Measurements from ENCODE around the gene EEF1E1.

The EEF1E1 gene

GRCh38 chr6:8087870-8088754, 14.2 kb downstream of the EEF1E1 start:
- no peak for DNase-seq (ENCODE audit: low spot score)

DNA sequence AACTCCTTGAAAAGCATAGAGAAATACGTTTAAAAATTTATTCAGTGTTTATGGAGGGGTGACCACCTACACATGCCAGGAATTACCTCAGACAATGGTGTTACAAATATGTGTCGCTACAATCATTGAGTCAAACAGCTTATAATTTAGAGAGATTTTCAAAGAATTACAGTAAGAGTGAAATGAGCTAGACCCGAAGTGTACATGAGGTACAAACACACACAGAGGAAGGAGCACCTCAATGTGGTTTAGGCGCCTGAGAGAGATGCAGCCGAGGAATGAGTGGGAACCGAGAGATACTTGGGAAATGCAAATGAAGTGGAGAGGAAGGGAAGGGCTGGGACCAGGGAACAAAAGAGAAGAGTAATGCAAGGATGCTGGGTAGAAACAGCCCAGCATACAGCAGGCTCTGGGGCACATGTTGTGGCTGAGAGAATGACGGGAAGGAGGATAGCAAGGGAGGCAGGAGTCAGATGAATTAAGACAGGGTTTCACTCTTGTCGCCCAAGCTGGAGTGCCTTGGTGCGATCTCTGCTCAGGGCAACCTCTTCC, 15.5 kb downstream of the EEF1E1 start:
- no peak for DNase-seq (ENCODE audit: low spot score)

GRCh38 chr6:8085053-8085511, 17.3 kb downstream of the EEF1E1 start:
- DNase-seq (ENCODE audit: low spot score): no peak

- DNase-seq (ENCODE audit: low spot score): no peak
Measured at GRCh38 chr6:8084586-8084985, 17.8 kb downstream of the EEF1E1 start.

DNA sequence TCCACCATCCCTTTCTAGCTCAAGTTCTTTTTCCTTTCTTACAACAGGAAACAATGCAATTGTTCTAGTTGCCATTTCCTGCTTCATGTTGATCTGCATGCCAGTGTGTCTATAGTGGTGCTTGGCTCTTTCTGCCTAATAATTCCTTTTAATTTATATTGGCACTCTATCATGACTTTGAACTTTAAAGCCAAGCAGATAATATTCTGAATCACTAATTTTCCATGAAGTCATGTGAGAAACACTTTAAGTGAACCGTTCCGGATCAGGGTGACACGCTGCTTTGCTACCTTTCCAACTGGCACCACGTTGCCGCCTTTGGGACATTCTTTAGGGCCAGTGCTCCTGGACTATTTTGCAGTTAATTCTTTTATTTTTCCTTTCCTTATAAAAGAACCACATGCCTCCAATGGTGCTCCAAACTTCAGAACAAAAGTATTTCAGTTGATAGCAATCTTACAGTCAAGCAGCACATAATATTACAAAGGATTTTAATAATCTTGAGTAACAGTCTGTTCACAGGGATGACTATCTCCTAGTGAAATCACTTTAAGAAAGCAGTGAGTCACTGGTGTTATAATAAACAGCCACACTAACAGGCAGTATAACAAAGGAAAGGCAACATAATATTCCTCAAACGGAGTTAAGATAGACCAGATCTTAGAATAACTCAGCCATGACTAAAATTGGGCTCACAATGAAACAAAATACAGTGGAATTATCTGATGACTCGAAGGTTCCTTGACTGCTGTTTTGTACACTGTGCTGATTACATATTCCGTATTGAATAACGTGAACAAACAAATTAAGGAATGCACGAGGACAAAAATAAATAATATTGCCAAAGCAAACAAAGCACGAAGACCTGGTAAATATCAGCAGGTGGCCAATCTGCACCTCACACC, 19.1 kb downstream of the EEF1E1 start:
- DNase-seq (ENCODE audit: low spot score): no peak

DNA sequence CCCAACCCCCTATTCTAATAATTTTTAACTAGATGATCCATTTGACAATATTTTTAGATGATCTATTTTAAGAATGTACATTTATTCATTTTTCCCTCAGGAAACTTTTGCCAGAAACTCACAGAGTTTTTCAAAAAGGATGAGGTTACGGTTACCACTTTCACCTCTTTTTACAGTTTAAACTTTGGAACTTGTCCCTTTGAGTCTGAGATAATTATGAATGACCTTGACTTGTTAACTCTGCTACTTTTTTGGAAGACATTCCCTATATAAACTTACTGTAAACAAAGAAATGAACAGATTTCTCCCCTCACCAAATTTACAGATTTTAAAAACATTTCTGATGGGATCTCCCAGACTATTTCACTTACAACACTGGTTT, 19.8 kb downstream of the EEF1E1 start:
- no peak for DNase-seq (ENCODE audit: low spot score)

DNA sequence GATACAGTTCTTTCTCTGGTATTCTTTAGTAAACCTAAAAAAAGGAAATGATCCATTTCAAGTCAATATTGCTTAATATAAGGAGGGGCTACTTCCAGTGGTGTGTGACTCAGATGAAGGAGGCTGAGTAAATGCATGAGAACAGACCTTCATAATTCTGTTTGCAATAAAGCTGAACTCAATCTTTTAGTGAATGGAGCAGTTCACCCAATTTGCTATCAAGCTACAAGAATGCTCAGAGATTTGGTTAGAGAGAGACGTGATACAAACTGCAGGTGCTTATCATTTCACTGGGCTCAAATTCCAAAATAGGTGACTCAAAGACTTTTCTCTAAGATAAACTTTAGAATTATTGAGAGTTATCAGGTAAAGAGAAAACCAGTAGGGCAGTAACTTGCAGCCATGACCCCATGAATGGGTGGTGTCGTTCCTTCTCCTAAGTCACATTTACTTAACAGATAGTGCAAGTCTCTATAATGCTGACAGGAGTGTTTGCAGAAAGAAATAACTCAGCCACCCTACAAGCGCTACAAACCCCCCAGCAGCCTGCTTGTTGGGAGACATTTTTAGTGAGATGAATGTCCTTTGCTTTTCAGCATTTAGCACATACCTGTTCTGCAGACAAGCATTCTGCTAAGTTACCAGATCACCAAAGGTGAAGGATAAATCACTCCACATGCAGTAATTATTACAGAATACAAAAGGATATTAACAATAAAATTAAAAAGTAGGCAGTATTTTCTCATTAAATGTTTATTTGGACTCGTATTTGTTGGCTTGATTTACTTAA, 21.8 kb downstream of the EEF1E1 start:
- DNase-seq (ENCODE audit: low spot score): no peak

GRCh38 chr6:8079126-8079525, 23.2 kb downstream of the EEF1E1 start:
- DNase-seq (ENCODE audit: low spot score): no peak

DNA sequence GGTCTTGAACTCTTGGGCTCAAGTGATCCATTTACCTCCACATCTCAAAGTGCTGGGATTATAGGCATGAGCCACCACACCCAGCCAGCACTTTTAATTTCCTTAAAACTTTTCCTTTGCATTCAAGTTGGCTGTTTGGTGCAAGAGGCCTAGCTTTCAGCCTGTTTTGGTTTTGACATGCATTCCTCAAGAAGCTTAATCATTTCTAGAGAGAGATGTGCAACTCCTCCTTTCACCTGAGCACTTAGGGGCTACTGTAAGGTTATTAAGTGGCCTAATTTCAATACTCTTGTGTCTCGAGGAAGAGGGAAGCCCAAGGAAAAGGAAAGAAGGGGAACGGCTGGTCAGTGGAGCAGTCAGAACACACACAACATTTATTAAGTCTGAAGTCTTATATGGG, 24.4 kb downstream of the EEF1E1 start:
- DNase-seq (ENCODE audit: low spot score): no peak

DNA sequence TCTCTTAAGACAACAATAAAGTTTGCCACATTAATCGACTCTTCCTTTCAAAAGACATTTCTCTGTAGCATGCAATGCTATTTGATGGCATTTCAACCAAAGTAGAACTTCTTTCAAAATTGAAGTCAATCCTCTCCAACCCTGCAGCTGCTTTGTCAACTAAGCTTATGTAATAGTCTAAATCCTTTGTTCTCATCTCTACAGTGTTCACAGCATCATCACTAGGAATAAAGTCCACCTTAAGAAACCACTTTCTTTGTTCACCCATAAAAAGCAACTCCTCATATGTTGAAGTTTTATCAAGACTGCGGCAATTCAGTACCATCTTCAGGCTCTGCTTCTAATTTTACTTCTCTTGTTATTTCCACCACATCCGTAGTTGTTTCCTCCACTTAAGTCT, 26.6 kb downstream of the EEF1E1 start:
- DNase-seq (ENCODE audit: low spot score): no peak

GRCh38 chr6:8075185-8075584, 27.2 kb downstream of the EEF1E1 start:
- DNase-seq (ENCODE audit: low spot score): no peak

DNA sequence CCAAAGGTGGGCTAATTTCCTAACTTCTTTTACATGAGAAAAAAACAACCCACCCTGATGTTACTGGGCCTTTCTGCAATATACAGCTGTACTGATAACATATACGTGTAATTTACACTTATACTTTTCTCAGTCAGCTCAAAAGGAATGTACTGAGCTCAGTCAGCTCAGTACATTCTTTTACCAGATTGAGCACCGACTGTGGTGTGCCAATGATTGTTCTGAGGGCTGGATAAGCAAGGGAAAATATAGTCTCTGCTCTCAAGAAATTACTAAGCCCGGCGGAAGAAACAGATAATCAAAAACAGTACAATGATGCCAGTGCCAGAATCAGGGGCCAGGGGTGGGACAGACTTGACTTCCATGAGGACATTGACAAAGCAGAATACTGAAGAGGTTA, 28.1 kb downstream of the EEF1E1 start:
- DNase-seq (ENCODE audit: low spot score): no peak

- DNase-seq (ENCODE audit: low spot score): no peak
Measured at GRCh38 chr6:8073758-8074157, 28.6 kb downstream of the EEF1E1 start.

- DNase-seq (ENCODE audit: low spot score): no peak
Measured at GRCh38 chr6:8070718-8071117, 31.6 kb downstream of the EEF1E1 start.

DNA sequence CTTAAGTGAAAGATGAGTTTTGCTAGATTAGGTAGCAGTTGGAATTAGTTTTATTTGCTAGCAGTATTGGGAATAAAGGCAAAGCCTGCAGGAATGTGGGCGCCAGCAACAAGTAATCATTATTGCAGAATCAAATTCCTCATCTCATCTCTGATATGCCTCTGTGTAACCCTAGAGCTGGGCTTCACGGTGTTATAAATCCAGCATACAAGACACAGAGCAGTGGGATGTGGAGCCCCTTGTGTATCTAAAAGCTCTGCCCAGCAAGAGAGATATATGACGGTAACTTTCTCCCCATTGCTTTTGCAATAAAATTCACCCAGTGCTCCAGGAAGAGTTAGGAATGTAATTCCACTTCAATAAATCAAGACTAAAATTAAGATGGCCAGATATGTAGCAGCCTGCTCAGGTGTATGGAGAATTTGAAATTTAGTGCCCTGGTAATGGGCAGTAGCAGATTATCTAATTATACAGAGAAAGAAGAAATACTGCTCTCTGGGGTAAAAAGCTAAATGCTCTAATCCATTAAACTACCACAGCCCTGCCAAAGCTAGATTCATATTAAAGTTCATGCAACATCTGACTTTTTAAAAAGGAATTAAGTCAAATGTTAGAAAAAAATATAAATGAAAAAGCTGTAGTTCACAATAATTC, 32.6 kb downstream of the EEF1E1 start:
- no peak for DNase-seq (ENCODE audit: low spot score)

DNA sequence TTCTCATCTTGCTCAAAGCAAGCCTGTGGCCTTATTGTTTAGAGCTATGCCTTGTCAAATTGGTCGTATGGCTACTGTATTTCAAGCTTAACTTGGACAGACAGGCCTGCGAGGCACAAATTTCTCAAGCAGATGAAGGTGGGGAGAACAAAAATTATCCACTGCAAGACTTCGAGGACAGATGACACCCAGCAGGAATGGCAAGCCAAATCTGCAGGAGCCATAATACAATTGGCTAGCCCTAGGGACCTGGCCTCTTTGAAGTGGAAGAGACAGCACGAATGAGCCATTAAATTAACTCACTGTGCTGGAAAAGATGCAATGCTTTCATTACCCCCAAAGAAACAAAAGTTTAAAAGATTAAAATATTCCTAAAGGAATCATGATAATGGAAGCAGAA, 33.2 kb downstream of the EEF1E1 start:
- no peak for DNase-seq (ENCODE audit: low spot score)

GRCh38 chr6:8066108-8066507, 36.2 kb downstream of the EEF1E1 start:
- DNase-seq (ENCODE audit: low spot score): peak; percentile 42

- no peak for DNase-seq (ENCODE audit: low spot score)
Measured at GRCh38 chr6:8065519-8065911, 36.8 kb downstream of the EEF1E1 start.

GRCh38 chr6:8064638-8065518, 37.5 kb downstream of the EEF1E1 start:
- no peak for DNase-seq (ENCODE audit: low spot score)

Measured in NAMALWA (cell line).